Stimulated activated CD4-positive, alpha-beta T cell treated with anti-CD3 and anti-CD28 coated beads, Interleukin-4, amount 100 ng/mL, for 48 hours (primary cell): ENCODE results near the gene PCK1.

Experiments
- DNase-seq, 2 donors: peaks; one replicate each; pipeline ENCODE4 v3.0.0-alpha.2; 2020; ENCODE audit warnings: low read depth in 2 of 2

Gene PCK1

DNA sequence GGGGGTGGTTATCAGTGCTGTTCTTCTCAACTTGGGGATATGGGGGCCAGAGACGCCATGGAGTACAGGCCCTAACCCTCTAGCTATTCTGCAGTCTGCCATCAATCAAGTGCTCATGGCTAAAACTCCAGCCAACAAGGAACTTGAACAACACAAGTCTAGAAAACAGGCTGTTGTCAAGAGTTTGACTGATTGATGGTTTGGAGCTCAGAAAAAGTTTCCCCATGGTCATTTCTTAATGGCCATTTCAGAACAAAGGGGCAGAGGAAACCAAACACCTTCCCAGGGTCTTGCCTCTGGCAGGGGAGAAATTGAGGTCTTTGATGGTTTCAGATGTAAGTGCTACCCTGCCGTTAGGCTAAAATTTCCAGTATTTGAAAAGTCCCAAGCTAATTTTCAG, 15.1 kb downstream of the PCK1 start:
- no peak for DNase-seq

DNA sequence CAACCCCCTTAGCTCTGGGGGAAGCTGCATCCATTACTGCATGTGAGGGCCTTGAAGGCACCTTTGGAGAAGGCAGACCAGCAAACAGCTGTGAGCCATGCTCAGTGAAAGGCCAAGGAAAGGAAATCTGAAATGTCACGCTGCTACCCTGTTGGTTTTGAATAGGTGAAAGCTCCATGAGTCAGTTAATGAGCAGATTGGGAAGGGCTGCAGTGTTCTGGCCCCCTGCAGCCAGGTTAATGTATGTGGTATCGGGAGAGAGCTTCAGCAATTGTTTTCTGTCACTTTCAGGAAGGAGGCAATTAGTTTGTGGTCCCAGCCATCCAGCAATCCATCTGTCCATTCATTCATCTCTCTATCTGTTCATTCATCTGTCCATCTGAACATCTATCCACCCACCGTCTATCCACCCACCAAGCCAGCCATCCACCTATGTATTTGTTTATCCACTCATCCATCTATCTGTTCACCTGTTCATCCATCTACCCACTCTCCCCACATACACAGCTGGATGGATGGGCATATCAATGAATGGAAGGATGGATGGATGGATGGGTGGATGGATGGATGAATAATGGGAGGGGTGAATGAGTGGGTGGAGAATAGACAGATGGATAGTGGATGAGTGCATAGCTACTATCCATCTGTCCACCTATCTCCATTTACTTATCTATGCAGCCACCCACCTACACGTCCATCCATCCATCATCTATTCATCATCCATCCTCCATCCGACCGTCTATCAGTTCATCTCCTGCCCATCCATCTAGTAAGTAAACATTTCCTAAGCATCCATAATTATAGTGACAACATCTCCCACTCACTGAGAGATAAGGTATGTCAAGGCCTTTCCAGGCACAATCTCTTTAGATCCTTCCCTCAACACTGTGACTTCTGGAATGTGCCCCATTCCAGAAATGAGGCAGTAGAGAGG, 16.0 kb downstream of the PCK1 start:
- no peak for DNase-seq

DNA sequence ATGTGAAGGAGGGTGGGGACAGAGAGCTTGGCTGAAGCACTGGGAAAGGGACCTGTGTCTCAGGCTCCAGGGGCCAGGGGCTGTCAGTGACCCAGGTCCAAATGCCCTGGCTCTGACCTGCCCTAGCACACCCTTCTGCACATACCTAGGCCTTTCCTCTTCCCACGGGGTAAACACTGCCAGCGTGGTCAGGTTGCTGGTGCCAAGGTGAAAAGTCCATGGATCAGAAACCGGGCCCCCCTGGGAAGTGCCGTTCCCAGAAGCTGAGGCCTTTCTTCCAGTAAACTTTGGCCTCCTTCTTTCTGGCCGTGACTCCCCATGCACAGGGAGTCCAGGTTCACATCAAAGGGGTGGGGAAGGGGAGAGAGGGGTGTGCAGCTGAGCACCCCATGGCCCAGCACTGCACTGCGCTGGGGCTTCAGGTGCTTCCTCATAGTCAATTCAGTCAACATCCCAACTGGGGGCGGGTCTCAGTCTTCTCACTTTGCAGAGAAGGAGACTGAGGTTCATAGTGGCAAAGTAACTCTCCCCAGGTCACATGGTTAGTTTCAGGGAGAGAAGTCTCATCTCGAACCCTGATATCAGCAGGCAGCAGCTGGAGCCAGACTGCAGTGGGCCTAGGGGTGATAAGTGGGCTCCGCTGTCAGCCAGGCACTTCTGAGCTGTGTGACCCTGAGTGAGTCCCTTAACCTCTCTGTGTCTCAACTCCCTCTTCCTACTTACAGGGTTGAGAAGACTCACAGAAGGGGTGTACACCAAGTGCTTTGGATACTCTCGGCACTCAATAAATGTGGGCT, 17.0 kb downstream of the PCK1 start:
- DNase-seq: no peak

DNA sequence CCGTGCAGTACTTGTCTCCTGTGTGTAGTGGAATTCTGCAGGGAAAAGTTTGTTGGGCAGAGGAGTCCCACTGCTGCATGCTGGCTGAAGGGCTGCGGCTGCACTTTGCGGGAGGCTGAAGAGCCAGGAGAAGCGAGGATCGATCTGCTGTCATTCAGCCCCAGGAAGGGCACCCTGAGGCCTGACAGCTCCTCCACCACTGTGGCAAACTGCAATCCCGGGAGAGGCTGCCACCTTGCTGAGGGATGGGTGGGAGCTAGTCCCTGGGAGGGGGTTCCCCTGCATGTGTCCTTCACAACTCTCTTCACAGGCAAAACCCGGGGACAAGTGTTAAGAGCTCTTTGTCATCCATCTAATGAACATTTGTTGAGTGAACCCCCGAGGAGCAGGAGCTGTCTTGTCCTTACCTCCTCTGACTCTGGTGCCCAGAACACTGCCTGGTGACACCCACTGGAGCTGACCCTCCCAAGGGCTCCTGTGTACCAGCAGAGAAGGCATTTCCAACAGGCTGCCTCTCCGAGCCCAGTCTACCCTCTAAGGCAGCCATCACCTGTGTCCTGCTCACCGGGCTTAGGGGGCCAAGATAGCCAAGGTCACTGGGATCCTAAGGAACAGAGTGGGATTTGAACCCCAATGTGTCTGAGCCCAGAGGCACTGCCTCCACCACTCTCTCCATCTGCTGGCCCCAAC, 17.7 kb downstream of the PCK1 start:
- no peak for DNase-seq

DNA sequence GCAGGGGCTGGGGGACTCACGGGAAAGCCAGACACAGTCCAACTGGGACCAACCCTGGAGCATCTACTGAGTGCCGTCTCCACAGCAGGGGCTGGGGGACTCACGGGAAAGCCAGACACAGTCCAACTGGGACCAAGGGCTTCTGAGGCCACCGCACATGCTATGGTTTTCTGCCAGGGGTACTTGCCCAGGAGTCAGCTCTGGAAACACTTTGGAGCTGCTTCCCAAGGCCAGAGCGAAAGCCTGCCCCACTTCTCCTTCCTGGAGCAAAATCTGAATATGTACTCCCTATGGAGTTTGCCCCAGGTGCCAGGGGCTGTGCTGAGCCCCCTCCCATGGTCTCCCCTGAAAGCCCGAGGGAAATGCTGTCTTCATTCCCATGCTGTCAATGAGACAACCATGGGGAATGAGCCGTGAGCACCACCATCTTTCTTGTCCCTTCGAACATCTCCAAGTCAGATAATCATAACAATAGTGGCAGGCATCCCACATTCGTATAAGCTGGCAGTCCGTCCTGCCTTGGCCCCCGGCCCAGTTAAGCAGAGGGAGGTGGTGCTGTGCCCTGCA, 18.5 kb downstream of the PCK1 start:
- no peak for DNase-seq

DNA sequence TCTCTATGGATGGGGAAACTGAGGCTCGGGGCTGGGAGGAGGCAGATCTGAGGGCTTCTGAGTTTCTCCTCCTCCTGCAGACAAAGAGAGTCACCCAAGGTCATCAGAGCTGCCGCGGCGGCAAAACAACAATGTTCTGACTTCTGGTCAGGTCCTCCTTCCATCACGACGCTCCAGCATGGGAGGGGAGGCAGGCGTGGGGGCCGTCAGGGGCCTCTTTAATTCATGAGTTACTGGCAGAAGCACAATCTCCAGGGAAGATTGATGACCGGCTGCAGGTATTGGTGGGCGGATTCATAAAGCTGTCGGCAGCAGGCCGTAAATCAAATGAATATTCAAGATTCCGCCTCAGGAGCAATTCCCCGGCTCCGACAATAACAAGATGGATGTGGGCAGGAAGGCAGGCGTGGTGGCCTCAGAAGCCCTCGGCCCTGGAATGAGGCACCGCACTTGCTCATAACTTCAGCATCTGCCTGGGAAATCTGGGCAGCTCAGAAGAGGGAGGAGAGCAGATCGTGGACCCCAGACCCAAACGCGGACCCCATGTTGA, 19.1 kb downstream of the PCK1 start:
- DNase-seq: no peak

DNA sequence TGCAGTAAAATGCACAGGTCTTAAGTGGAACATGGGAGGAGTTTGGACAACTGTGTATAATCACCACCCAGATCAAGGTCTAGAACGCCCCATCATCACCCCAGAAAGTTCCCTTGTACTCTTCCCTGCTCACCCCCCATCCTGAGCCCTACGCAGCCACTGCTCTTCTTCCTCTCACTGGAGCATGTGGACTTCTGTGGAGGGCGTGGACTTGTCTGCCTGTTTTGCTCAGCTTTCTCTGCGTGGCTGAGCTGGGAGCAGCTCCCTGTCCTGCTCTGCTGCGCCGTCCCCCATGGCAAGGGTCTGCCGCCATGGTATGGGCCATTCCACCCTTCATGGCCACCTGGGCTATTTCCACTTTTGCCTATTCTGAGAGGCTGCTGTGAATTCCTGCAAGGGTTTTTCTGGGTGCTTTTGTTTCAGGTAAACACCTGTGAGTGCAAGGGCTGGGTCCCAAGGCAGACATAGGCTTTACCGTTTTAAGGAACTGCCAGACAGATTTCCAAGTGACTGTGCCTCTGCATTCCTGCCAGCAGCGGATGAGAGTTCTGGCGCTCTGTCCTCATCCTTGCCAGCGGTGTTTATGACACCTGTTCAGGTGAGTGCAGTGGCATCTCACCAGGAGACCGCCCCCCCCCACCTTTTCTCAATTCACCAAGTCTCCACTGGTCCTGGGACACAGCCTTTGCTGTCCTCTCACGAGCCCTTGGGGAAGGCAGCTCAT, 19.7 kb downstream of the PCK1 start:
- DNase-seq: no peak

DNA sequence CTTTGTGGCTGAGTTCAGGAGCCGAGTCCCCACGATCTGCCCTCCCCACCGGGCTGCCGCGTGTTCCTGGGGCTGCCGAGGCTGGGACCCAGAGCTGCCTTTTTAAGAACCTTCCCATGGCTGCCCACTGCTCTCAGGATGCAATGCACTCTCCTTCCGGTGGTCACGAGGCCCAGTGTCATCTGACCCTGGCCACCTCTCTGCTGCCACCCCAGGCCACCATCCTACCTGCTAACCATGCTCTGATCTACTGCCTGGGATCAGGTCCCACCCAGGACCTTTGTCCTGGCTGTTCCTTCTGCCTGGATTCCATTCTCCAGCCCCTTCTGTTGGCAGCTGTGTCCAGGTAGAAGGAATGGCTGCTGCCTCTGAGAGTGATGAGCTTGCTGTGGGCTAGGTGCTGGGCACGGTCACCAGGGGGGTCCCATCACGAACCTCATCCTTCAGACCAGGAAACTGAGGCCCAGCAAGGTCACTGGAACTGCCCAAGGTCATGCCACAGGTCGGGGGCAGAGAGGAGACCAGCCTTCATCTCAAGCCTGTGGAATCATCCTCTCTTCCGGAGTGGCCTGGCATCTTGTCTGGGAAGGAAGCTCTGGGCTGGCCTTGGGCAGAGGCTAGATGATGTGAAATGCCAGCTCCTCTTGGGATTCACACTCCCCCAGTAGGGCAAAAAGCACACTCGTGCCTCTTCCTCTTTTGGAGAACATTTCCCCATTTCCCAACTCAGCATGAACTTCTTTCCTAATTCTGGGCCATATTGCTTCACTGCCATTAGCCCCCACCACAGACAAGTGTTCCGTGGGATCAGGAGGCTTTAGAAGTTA, 20.5 kb downstream of the PCK1 start:
- no peak for DNase-seq

DNA sequence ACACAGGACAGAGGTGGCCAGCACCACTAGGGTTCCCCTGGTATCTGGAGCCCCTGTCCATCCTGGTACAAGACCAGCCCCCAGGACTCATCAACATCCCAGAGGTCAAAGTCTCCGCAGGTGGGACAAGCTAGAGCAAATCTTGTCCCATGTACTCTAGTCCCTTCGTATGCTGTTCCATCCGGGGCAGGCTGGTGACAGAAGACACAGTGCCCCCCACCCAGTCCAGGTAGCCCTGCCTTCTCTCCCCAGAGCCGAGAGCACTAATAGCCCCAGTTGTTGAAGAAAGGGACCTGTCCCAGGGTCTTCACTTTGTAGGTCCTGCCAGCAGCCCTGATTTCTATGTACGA, 21.1 kb downstream of the PCK1 start:
- no peak for DNase-seq

DNA sequence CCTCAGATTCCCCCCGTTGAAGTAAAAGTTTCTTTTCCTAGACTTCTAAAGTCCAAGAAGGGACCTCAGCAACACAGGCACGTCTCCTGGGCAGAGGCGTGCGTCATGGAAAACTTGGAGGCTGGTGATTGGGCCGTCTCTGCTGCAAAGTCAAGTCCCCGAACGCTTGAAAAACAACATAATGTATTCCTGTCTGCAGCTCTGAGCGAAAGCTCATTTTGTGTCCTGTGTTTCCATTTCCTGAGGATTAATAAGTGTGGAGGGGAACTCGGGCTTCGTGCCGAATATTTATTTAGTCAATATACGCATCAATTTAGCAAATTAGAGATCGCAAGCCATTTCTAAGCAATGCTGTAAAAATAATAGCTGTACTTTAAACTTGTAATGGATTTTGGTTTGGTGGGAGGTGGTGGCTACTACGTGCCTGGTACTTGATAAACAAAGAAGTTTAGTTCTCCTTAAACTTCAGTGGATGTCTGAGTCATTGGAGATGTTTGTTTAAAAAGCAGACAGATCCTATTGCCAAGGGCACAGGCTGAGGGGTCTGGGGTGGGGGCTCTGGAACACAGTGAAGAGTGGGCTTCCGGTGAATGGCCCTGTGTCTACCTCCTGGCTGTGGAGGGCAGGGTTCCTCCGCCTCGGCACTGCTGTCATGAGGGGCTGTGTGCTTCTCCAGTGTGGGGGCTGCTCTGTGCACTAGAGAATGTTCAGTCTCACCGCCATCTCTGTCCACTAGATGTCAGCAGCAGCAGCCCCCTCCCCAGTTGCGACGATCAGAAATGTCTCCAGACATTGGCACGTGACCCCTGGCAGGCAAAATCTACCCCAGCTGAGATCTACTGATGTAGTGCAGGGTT, 21.8 kb downstream of the PCK1 start:
- DNase-seq: no peak

DNA sequence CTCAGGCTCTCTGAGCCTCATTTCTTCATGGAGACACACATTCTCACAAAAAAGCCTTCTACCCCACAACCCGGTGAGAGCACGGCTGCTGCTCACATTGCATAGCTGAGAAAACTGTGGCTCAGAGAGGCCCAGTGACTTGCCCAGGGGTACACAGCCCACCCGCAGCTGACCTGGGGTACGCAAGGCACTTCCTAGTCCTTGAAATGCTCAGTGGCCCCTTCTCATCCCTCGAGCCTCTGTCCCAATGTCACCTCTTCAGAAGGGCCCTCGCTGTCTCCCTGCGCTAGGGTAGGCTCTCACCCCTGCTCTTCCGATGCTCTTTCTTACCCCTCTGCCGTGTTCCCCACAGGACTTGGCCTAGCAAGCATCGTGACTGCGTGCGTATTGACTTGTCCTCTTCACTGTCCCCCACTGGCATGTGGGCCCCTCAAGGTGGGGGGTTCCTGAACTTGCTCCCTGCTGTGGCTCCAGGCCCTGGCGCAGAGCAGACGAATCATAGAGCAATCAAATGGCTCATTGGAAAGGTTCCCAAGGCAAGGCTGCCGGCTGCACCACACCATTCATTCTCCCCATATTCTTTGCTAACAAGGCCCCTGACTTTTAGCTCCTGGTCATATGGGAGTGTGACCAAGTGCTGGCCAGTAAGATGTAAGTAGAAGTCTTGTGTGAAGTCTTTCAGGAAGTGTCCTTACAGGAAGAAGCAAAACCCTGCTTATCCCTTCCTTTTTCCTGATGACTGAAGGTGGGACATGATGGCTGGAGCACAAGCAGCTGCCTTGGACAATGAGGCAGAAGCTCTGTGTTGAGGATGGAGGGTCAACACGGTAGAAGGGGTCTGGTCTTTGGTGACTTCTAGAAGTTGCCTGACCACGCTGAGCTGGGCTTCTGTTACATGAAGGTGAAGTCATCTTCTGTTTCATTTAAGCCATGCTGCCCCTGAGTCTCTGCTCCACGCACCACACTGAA, 22.7 kb downstream of the PCK1 start:
- no peak for DNase-seq

DNA sequence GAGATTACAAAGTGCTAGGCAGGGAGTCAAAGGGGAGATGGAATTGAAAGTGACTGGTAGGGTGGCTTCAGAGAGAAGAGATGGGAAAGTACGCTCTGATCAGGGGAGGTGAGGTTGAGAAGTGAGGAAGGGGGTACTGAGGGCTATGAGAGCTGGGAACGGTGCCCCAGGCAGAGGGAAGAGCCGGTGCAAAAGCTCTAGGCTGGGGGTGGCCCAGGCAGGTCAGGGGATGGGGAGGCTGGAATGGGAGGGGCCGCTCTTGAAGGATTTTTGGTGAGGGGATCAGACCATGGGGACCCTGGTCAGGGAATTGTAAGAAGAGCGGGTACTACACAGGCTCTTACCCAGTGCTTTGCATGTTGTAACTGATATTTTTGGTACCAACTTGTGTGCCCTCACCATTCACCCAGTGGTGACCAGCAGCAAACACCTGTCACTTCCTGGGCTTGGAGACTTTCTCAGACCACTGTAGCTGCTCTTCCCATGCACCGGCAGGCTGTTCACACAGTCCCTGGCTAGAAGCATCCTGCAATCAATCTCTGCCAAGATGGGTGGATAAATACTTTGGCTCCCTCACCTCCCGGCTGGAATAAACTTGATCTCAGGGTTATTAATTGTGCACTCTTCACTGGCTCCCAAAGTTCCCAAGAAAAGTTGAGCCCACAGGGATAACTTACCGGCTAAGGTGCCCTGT, 24.0 kb downstream of the PCK1 start:
- no peak for DNase-seq

DNA sequence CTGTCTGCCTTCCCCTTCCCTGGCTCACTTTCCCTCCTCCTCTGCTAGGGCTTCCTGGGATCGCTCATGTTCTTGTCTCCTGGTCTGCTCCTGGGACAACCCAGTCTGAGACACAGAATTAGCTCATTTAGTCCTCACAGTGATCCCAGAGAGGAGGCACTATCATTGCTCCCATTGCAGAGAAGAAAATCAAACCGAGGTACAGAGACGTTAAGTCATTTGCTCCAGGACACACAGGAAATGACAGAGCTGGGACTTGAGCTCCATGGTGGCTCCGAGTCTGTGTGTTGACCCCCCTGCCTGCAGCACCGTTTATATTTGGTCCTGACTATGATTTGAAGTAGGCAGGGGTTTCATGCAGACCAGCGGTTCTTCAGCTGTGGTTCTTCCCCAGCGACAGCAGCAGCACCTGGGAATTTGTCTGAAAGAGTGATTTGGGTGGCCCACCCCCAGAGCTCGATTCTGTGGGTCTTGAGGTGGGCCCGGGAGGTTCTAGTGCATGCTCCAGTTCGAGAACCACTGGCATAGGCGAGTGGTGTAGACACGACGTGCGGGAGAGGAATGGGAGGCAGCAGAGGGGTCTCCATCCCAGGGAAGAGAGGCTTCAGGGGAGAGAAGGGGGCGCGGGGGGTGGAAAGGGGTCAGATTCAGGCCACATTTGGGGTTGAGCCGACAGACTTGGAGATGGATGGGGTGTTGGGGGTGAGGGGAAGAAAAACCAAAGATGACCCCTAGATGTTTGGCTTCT, 24.7 kb downstream of the PCK1 start:
- no peak for DNase-seq

DNA sequence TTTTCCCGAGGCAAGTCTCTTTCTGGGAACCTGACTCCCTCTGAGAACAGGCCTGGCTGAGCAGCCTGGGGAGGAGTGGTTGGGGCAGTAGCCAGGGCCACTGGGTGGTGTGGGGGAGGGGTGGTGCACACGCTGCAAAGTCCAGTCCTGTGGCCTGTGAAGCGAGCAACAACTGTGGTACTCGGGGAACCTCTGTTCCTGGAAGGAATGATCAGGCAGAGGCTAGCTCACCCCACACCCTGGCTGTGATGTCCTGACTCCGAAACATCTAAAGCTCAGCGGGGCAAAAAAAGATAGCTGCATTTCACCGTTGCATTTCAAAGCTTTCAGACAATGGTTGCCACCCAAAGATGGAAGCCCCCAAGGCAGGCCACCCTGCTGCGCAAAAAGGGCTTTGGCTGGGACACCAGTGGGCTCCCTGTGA, 25.5 kb downstream of the PCK1 start:
- DNase-seq: no peak

DNA sequence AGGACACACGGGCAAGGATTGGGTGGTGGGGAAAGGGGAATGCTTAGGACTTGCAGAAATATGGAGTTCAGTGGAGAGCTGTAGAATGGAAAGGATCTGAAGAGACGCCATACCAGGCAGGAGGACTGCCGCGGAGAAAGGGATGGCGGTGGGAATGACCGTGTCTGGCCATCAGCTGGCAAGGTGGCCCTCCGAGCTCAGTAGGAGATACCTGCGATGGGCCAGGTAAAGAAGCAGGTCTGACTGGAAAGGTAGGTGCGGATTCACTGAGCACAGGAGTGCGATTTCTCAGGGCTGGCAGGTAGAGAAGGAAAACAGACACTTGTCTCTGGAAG, 26.0 kb downstream of the PCK1 start:
- no peak for DNase-seq

DNA sequence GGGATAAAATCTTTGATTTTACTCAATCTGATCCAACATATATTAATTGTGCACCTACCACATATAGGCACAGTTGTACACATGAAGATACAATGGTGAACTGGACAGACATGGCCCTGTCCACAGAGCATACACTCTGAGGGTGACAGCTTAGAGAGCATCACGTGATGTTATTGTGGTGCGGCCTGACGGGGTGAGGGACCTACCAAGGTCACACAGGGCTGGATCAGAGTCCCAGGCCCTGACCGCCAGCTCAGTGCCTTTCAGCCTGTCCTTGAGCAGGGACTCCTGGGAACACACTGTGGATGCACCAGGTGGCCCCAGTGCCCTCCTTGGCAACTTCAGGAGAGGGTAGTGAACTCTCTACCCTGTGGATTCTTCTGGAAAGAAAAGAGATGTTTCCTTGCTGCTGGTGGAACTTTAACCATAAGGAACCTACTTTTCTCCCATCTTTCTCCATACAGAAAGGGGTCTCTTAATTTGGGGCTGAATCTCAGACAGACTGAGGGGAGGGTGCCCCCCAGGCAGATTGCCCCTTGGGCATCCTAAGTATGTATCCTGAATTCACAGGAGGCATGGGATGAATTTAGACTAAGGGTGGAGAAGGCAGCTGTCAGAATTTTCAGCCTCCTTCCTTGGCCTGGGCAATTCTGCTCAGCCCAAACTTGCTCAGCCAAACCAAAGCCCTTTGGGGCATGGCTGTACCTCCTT, 26.5 kb downstream of the PCK1 start:
- DNase-seq: no peak
